CD4-positive, alpha-beta T cell treated with Interleukin-6 for 4 hours (primary cell): ENCODE results near the gene SETD4.
"Not testable (repeated sequence)": the region's sequence is repeated elsewhere in the genome, so short reads cannot be mapped to it uniquely, and the experiment has no call there.

Source experiments
- DNase-seq: peaks from one replicate; pipeline ENCODE4 v3.0.0-alpha.2; 2020; ENCODE audit warnings: mixed read lengths

SETD4 gene, protein sequence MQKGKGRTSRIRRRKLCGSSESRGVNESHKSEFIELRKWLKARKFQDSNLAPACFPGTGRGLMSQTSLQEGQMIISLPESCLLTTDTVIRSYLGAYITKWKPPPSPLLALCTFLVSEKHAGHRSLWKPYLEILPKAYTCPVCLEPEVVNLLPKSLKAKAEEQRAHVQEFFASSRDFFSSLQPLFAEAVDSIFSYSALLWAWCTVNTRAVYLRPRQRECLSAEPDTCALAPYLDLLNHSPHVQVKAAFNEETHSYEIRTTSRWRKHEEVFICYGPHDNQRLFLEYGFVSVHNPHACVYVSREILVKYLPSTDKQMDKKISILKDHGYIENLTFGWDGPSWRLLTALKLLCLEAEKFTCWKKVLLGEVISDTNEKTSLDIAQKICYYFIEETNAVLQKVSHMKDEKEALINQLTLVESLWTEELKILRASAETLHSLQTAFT

GRCh38 chr21:36060159-36060921 is at the start of gene SETD4:
Gene SETD4, minus strand, starts transcription at chr21:36060526. Its CDS starts 1,638 bp downstream, at chr21:36058888.
- peak; percentile 94 for DNase-seq

DNA sequence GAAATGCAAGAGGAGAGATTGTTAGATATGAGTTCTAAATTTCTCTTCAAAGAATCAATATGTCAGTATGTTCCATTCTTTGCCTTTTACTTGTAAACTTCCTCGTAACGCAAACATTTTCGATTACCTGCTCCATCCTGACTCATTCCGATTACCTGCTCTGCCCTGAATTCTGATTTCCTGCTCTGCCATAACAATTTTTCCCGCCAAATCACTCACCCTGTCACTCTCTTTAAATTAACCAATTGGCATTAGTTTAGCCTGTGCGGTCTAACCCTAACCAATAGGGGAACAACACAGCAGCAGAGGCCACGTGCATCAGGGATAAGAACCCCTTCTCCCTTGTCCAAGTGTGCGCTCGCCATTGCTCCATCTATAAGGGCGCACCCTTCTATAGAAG is 49.5 kb upstream of the SETD4 start:
- no peak for DNase-seq

- DNase-seq, result no peak
These were observed 45.1 kb upstream of the SETD4 start for GRCh38 chr21:36105327-36105842.

DNA sequence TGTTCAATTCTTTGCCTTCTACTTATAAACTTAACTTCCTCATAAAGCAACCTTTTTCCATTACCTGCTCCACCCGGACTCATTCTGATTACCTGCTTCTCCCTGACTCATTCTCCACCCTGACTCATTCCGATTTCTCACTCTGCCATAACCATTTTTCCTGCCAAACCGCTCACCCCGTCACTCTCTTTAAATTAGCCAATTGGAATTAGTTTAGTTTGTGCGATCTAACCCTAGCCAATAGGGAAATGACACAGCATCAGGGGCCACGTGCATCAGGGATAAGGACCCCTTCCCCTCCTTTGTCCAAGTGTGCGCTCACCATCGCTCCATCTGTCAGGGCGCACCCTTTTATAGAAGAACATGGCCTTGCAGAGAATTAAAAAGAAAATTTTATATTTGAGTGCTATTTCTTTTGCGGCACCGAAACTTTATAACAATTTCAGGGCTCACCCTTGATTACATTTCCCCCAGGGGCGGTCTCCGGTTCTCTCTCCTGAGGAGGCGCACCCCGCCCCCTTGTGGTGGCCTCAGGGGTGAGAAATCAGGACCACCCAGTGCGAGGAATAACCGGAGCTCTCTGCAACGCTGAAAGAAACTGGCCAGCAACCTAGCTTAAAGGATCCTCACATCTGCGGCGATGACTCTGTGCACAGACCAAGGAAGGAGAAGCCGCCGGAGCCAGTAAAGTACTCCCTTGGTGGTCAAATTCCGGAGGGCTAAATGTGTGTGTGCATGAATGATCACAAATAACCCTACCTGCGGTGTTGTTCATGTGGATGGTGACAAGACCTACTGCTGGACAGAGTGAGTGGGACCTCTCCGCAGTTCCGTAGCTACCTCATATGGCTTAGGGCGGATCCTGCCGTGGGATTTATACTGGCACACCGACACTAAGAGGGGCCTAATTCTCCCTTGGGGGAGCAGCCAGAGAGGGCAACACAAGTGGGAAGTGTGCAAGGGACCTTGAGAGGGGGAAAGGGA is 44.3 kb upstream of the SETD4 start:
- DNase-seq, result peak; percentile 74

- no peak for DNase-seq
These were observed 43.1 kb upstream of the SETD4 start for GRCh38 chr21:36103434-36103833.

DNA sequence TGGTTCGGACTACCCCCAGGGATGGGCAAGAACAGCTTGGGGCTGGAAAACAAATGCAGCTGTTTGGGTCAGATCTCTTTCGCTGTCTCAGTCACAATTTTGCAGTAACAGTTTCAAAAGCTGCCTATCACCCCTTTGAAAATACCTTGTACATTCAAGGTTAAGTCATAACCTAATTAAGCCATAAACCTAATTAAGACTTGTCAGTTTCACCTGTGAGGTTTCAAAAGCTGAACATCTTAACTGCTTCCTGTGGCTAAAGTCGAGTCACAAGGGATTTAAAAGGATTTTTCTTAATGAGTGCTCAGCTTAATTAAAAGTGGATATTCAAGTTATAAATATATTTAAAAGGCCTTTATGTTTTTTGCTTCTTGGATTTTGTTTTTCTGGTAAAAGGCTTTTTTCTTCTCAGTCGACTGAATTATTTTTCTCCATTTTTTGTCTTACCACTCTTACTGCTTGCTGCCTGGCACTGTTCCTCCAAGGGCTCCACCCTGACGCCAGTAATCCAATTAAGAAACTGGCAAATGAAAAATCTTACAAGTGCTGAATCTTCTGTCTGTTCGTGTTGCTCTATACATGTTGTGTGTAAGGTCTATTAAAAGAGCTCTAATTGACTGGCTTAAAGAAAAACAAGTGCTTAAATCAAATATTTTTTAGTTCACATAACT is 40.8 kb upstream of the SETD4 start:
- DNase-seq, result no peak

DNA sequence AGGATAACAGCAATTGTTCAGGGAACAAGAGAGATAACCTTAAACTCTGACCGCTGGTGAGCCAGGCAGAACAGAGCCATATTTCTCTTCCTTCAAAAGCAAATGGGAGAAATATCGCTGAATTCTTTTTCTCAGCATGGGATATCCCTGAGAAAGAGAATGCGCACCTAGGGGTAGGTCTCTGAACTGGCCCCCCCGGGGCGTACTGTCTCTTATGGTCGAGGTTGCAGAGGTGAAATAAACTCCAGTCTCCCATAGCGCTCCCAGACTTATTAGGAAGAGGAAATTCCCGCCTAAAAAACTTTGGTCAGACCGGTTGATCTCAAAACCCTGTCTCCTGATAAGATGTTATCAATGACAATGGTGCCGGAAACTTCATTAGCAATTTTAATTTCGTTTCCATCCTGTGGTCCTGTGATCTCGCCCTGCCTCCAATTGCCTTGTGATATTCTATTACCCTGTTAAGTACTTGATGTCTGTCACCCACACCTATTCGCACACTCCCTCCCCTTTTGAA is 39.4 kb upstream of the SETD4 start:
- not testable (repeated sequence) for DNase-seq

GRCh38 chr21:36099000-36099399 is 38.7 kb upstream of the SETD4 start:
- DNase-seq, result no peak

DNA sequence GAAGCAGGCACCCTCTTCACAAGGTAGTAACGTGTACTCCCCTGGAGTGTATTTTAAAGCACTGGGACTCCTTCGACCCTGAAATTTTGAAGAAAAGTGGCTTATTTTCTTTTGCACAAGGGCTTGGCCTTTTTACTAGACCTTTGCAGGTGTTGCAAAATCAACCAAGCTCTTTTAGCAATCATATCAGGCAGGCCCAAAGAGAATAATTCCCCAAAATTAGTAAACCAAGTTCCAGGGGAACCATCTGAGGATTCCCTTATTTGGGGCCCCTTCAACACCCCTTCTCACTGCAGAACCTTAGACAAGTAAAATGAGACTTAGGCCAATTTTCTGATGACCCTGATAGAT is 37.8 kb upstream of the SETD4 start:
- no peak for DNase-seq

GRCh38 chr21:36097427-36098181 is 37.3 kb upstream of the SETD4 start:
- no peak for DNase-seq

GRCh38 chr21:36096398-36097290 is 36.3 kb upstream of the SETD4 start:
- no peak for DNase-seq

GRCh38 chr21:36093512-36093911 is 33.2 kb upstream of the SETD4 start:
- DNase-seq, result no peak

GRCh38 chr21:36092681-36093080 is 32.4 kb upstream of the SETD4 start:
- no peak for DNase-seq

DNA sequence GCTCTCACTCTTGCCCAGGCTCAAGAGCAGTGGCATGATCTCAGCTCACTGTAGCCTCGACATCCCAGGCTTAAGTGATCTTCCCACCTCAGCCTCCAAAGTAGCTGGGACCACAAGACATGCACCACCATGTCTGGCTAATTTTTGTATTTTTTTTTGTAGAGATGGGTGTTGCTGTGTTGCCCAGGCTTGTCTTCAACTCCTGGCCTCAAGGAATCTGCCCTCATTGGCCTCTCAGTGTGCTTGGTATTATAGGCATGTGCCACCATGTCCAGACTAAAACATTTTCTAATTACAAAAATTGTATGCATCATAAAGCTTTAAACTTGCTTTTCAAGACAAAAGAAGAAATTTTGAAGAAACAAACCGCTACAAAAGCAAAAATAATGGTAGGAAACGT is 29.6 kb upstream of the SETD4 start:
- DNase-seq, result no peak

GRCh38 chr21:36087362-36088138 is 27.2 kb upstream of the SETD4 start:
- no peak for DNase-seq

DNA sequence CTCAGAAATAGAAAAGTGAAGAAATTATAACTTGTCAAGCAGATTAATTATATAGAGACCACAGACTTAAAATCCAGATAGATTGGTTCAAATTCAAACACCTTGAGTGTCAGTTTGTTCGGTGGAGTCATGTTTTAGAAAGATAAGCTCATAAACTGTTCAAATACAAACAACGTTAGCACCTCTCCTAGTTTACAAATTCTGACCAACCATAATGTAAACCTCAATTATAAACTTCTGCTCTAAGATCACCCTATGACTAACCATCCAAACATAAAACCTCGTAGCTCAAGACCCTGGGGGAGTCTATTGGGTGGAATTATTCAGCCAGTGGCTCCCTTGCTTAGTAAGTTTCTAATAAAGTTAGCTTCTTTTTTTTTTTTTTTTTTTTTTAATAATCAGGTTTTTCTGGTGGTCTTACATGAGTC is 21.9 kb upstream of the SETD4 start:
- DNase-seq, result no peak

- no peak for DNase-seq
These were observed 20.1 kb upstream of the SETD4 start for GRCh38 chr21:36080386-36080785.

- no peak for DNase-seq
These were observed 19.3 kb upstream of the SETD4 start for GRCh38 chr21:36079671-36080070.

GRCh38 chr21:36079010-36079649 is 18.8 kb upstream of the SETD4 start:
- peak; percentile 55 for DNase-seq
